ENCODE data around the gene PTPRN2. TPM values are rescaled to one million over a fixed set of nuclear protein-coding genes. Genes with fewer than 3 reads are reported as not detected.

PTPRN2 gene
- total and polyA plus RNA-seq, 2 of the 8 experiments (the other 6 are each of a cell fraction or from before 2014, with no cell fraction given), result 2.6 to 4.5 TPM

DNA sequence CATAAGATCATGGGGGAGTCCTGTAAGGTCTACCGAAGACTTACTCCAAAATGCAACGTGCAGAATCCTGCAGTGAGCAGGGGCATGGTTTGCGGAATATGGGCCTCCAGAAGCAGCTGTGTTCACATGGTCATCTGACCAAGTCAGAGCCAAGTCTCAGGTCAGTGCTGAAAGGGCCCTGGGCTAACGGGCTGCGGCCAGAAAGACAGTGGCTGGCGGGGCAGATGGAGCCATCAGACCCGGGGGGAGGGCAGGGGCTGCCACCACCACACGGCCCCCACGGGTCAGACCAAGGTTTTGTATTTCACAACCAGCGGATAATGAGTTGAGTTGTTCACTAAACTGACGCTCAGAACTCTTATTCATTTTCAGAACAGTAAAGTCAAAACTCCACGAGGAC lies 522.3 kb downstream of the PTPRN2 start (continued):
- TF ChIP-seq, protein P1, sequence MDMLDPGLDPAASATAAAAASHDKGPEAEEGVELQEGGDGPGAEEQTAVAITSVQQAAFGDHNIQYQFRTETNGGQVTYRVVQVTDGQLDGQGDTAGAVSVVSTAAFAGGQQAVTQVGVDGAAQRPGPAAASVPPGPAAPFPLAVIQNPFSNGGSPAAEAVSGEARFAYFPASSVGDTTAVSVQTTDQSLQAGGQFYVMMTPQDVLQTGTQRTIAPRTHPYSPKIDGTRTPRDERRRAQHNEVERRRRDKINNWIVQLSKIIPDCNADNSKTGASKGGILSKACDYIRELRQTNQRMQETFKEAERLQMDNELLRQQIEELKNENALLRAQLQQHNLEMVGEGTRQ (IDR thresholded peaks at IDR 0.05; ENCODE audit: low read length), result no peak
- TF ChIP-seq ATF3 (IDR thresholded peaks at IDR 0.05; ENCODE audit: insufficient read depth, low read depth, low read length) (no peak), RBBP5 (IDR thresholded peaks at IDR 0.05; ENCODE audit: borderline replicate concordance, low read depth, low read length) (no peak), ATF2 (IDR thresholded peaks at IDR 0.05; ENCODE audit: low read length) (no peak), SP4 (IDR thresholded peaks at IDR 0.05; ENCODE audit: low read length) (no peak), KDM4A (IDR thresholded peaks at IDR 0.05; ENCODE audit: low read depth, low read length, severe bottlenecking) (no peak), YY1 (IDR thresholded peaks at IDR 0.05; ENCODE audit: low read depth, low read length) (no peak), CTBP2 (IDR thresholded peaks at IDR 0.05; ENCODE audit: borderline replicate concordance, insufficient read depth, insufficient read length, low read length) (no peak), SIN3A (conservative IDR thresholded peaks at IDR 0.05 in 1 of 2, IDR thresholded peaks at IDR 0.05 in 1 of 2; ENCODE audit: low read depth in 1 of 2, low read length in 2 of 2) (no peak), TAF1 (IDR thresholded peaks at IDR 0.05; ENCODE audit: low read depth, low read length) (no peak), POLR2A (IDR thresholded peaks at IDR 0.05; ENCODE audit: control extremely low read depth in 1 of 2, low read depth in 2 of 2, low read length in 2 of 2) (no peak), POLR2AphosphoS5 (IDR thresholded peaks at IDR 0.05; ENCODE audit: low read depth, low read length) (no peak)

Data from H1 (cell line).